Measurements from ENCODE around the gene PARN. TPM values are rescaled to one million over a fixed set of nuclear protein-coding genes. Genes with fewer than 3 reads are reported as not detected.
"Not testable (repeated sequence)": the region's sequence is repeated elsewhere in the genome, so short reads cannot be mapped to it uniquely, and the experiment has no call there.

The PARN gene
- total RNA-seq, 1 experiment from 2014 or later: 37.7 TPM

GRCh38 chr16:14398014-14398717, 231.9 kb downstream of the PARN start:
- no peak overlapping the region for H3K27ac Mint-ChIP-seq
- no peak overlapping the region for H3K4me3 Mint-ChIP-seq
- ATAC-seq: no peak
- H3K27me3 Mint-ChIP-seq (ENCODE audit: low read depth): no peaks in the 10 kb centered on the region
- H3K36me3 Mint-ChIP-seq: no peaks in the 10 kb centered on the region
- H3K4me1 Mint-ChIP-seq: peaks cover 16% of the 10 kb centered on the region
- no peak for TF ChIP-seq FOXP1 (CRISPR knock-in tag; IDR thresholded peaks at IDR 0.05; ENCODE audit: borderline replicate concordance)
- TF ChIP-seq GRHL2 (CRISPR knock-in tag; IDR thresholded peaks at IDR 0.05; ENCODE audit: insufficient replicate concordance, severe bottlenecking): no peak
- no peak for TF ChIP-seq ZNF317 (CRISPR knock-in tag; IDR thresholded peaks at IDR 0.05; ENCODE audit: borderline replicate concordance, low read depth)
- TF ChIP-seq MYBL2 (CRISPR knock-in tag; IDR thresholded peaks at IDR 0.05): no peak
- TF ChIP-seq ESRRA (CRISPR knock-in tag; IDR thresholded peaks at IDR 0.05; ENCODE audit: borderline replicate concordance): no peak
- no peak for TF ChIP-seq TCF7 (CRISPR knock-in tag; IDR thresholded peaks at IDR 0.05; ENCODE audit: low read depth)
- TF ChIP-seq ZNF232 (CRISPR knock-in tag; IDR thresholded peaks at IDR 0.05): no peak
- TF ChIP-seq PRDM15 (CRISPR knock-in tag; IDR thresholded peaks at IDR 0.05): no peak
- TF ChIP-seq ZNF138 (CRISPR knock-in tag; conservative IDR thresholded peaks at IDR 0.05): no peak
- no peak for TF ChIP-seq GTF2I (CRISPR knock-in tag; conservative IDR thresholded peaks at IDR 0.05)
- no peak for TF ChIP-seq ZNF396 (CRISPR knock-in tag; IDR thresholded peaks at IDR 0.05; ENCODE audit: borderline replicate concordance)
- TF ChIP-seq GABPB1 (CRISPR knock-in tag; IDR thresholded peaks at IDR 0.05): no peak
- TF ChIP-seq ZNF263 (CRISPR knock-in tag; IDR thresholded peaks at IDR 0.05; ENCODE audit: low read depth): no peak
- no peak for TF ChIP-seq CREB1 (CRISPR knock-in tag; IDR thresholded peaks at IDR 0.05)
- TF ChIP-seq ZMAT4 (CRISPR knock-in tag; IDR thresholded peaks at IDR 0.05): no peak
- TF ChIP-seq ZNF425 (CRISPR knock-in tag; conservative IDR thresholded peaks at IDR 0.05): no peak
- ChIA-PET CTCF (no interaction called here), POLR2A (interaction anchor here (0.7 kb wide), 1 partner anchor 640 kb away, joined by 7 read pairs; no protein-coding TSS in a partner anchor)
- DNase-seq (ENCODE audit: low spot score): no peak
- no peaks in the 10 kb centered on the region for H3K9me3 Mint-ChIP-seq

DNA sequence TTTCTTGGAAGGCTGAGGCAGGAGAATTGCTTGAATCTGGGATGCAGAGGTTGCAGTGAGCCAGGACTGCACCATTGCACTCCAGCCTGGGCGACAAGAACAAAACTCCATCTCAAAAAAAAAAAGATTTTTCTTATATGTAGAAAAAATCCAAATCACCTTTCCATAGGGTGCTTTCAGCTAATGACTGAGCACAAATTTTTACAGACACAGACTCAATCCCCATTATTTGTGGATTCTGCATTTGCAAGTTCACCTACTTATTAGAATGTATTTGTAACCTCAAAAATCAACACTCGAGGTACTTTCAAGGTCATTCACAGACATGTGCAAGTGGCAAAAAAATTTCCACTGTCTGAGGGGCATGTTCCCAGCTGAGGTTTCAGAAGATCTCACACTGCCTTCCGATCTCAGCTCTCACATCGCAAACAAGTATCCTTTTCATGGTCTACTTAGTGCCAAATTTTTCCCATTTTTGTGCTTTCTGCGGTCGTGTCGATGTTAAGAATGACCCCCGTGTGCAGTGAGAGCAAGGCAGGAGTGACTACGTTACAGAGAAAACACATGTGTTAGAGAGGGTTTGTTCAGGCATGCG, 234.3 kb downstream of the PARN start:
- H3K4me3 Mint-ChIP-seq; H3K36me3 Mint-ChIP-seq; DNase-seq (ENCODE audit: low spot score); H3K9me3 Mint-ChIP-seq; POLR2A ChIA-PET; ATAC-seq; H3K27ac Mint-ChIP-seq; H3K27me3 Mint-ChIP-seq (ENCODE audit: low read depth): not testable (repeated sequence)
- peaks cover 11% of the 10 kb centered on the region for H3K4me1 Mint-ChIP-seq
- CTCF ChIA-PET: interaction anchor here (1.5 kb wide), 1 partner anchor 95 kb away, joined by 3 read pairs; no protein-coding TSS in a partner anchor

Measured in WTC11 (cell line).